Stomach (tissue), 4 donors: Measurements from ENCODE around the gene PKP1.

Source experiments
- CTCF ChIP-seq, 7 experiments: fragments of 450-650 bp in 4 of 7; fragments of 200-600 bp in 3 of 7; sonication (generic) in 3 of 7; IDR thresholded peaks; one replicate each; pipeline ENCODE4 v1.5.1; 2016 to 2019; ENCODE audit warnings: antibody characterized with exemption in 7 of 7, control low read depth in 2 of 7, mild to moderate bottlenecking in 1 of 7
- EP300 ChIP-seq: sonication (generic); formaldehyde crosslinking; IDR thresholded peaks from one replicate; pipeline ENCODE4 v1.6.1; 2017; ENCODE audit warnings: antibody characterized with exemption
- POLR2A ChIP-seq, 4 donors: fragments of 450-650 bp; IDR thresholded peaks; one replicate each; pipeline ENCODE4 v1.6.1; 2016; ENCODE audit warnings: antibody characterized with exemption in 4 of 4, control low read depth in 2 of 4, mild to moderate bottlenecking in 1 of 4, moderate library complexity in 1 of 4
- POLR2AphosphoS5 ChIP-seq, 3 donors: sonication (generic); formaldehyde crosslinking; IDR thresholded peaks; one replicate each; pipeline ENCODE4 v1.6.1; 2016; ENCODE audit warnings: antibody characterized with exemption in 3 of 3

- no peak for TF ChIP-seq POLR2AphosphoS5 (IDR thresholded peaks at IDR 0.05)
- TF ChIP-seq CTCF (IDR thresholded peaks at IDR 0.05) = no peak
- no peak for TF ChIP-seq POLR2A (IDR thresholded peaks at IDR 0.05)
- TF ChIP-seq EP300 = no peak
These were observed 61.7 kb downstream of the PKP1 start for GRCh38 chr1:201345081-201345355.
